SK-MEL-5 (cell line): ENCODE data around the gene COL16A1. TPM values are rescaled to one million over a fixed set of nuclear protein-coding genes. Genes with fewer than 3 reads are reported as not detected.

Experiments used
- DNase-seq: peaks from one replicate; pipeline ENCODE4 v3.0.0-alpha.2; 2016; ENCODE audit warnings: low read depth, low spot score
- in situ Hi-C: cut with HindIII; loops from 2 replicates; pipeline ENCODE4 v1.10.0; 2016; ENCODE audit warnings: low sequenced_read_pairs, high pct_unique_total_duplicates, low pct_unique_long_range_greater_than_20kb
- total RNA-seq: library from RNA; depleted of rRNA; stranded (reverse); fragments of >200 nt; shearing (Covaris generic); gene quantifications from 2 replicates; pipeline ENCODE4 v1.2.3, GENCODE V29; 2014

Gene COL16A1
- total RNA-seq, 1 experiment from 2014 or later: 5.6 TPM

- no peak for DNase-seq
- in situ Hi-C loops: no loop called here
These were observed 31.8 kb upstream of the COL16A1 start for GRCh38 chr1:31735571-31735970.

GRCh38 chr1:31734582-31735107 is 30.8 kb upstream of the COL16A1 start:
- in situ Hi-C loops: no loop called here

GRCh38 chr1:31733389-31734219 is 29.8 kb upstream of the COL16A1 start:
- in situ Hi-C loops: no loop called here

More at GRCh38 chr1:31734582-31735107, 30.8 kb upstream of the COL16A1 start:
- no peak for DNase-seq

GRCh38 chr1:31732751-31733289 is 29.0 kb upstream of the COL16A1 start:
- DNase-seq: no peak
- in situ Hi-C loops: no loop called here

More at GRCh38 chr1:31733389-31734219, 29.8 kb upstream of the COL16A1 start:
- DNase-seq: no peak

GRCh38 chr1:31732343-31732742 is 28.5 kb upstream of the COL16A1 start:
- DNase-seq: no peak
- in situ Hi-C loops: no loop called here

GRCh38 chr1:31731049-31731565 is 27.3 kb upstream of the COL16A1 start:
- no peak for DNase-seq
- in situ Hi-C loops: no loop called here

- in situ Hi-C loops: no loop called here
- DNase-seq: no peak
These were observed 26.7 kb upstream of the COL16A1 start for GRCh38 chr1:31730336-31731048.

- no peak for DNase-seq
- in situ Hi-C loops: no loop called here
These were observed 24.0 kb upstream of the COL16A1 start for GRCh38 chr1:31727849-31728248.

- DNase-seq: no peak
- in situ Hi-C loops: no loop called here
These were observed 23.4 kb upstream of the COL16A1 start for GRCh38 chr1:31727195-31727594.

GRCh38 chr1:31726715-31727114 is 22.9 kb upstream of the COL16A1 start:
- in situ Hi-C loops: no loop called here
- DNase-seq: no peak

GRCh38 chr1:31725777-31726535 is 22.1 kb upstream of the COL16A1 start:
- in situ Hi-C loops: no loop called here

GRCh38 chr1:31725134-31725533 is 21.3 kb upstream of the COL16A1 start:
- in situ Hi-C loops: no loop called here

More at GRCh38 chr1:31725777-31726535, 22.1 kb upstream of the COL16A1 start:
- DNase-seq: no peak

GRCh38 chr1:31723828-31724359 is 20.1 kb upstream of the COL16A1 start:
- DNase-seq: peak; percentile 36
- in situ Hi-C loops: no loop called here

More at GRCh38 chr1:31725134-31725533, 21.3 kb upstream of the COL16A1 start:
- no peak for DNase-seq

GRCh38 chr1:31718327-31718897 is 14.6 kb upstream of the COL16A1 start:
- in situ Hi-C loops: no loop called here
- no peak for DNase-seq

- no peak for DNase-seq
- in situ Hi-C loops: no loop called here
These were observed 13.5 kb upstream of the COL16A1 start for GRCh38 chr1:31717341-31717740.

GRCh38 chr1:31715873-31716220 is 12.0 kb upstream of the COL16A1 start:
- no peak for DNase-seq
- in situ Hi-C loops: no loop called here
